Endometrial microvascular endothelial cells (primary cell): Measurements from ENCODE around the gene TAS2R38. TPM values are rescaled to one million over a fixed set of nuclear protein-coding genes. Genes with fewer than 3 reads are reported as not detected.

ENCODE experiments used
- in situ Hi-C: cut with HindIII; loops from 2 replicates; pipeline ENCODE4 v1.10.0; 2017; ENCODE audit warnings: low sequenced_read_pairs, low pct_unique_long_range_greater_than_20kb; ENCODE audit errors: inconsistent ontology term
- total RNA-seq: library from RNA; depleted of rRNA; stranded (reverse); fragments of >200 nt; gene quantifications from one replicate; pipeline ENCODE4 v1.2.3, GENCODE V29; 2015; ENCODE audit errors: inconsistent ontology term

TAS2R38 gene
- total RNA-seq, 1 donor from 2014 or later = not detected

DNA sequence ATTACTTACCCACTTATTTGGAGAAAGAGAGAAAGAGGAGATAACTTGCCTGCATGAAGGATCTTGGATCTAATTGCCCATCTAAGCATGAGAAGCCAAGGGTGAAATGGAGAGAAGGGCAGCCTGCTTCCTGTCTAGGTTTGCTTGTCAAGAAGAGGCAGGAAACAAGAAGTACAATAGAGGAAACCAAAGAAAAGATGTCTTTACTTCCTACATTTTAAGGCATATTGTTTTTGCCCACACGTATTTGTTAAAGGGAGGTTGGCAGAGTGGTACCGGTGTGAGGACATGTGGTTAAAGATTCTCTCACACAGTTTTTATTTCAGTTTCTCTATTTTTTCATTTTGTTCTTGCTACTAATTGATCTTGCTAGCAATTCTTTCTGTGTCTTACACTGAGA lies 6.0 kb upstream of the TAS2R38 start:
- in situ Hi-C loops = no loop called here

- in situ Hi-C loops = no loop called here
Observed at GRCh38 chr7:141978351-141978750, 4.8 kb upstream of the TAS2R38 start.

- in situ Hi-C loops = no loop called here
Observed at GRCh38 chr7:141976524-141977245, 3.1 kb upstream of the TAS2R38 start.

DNA sequence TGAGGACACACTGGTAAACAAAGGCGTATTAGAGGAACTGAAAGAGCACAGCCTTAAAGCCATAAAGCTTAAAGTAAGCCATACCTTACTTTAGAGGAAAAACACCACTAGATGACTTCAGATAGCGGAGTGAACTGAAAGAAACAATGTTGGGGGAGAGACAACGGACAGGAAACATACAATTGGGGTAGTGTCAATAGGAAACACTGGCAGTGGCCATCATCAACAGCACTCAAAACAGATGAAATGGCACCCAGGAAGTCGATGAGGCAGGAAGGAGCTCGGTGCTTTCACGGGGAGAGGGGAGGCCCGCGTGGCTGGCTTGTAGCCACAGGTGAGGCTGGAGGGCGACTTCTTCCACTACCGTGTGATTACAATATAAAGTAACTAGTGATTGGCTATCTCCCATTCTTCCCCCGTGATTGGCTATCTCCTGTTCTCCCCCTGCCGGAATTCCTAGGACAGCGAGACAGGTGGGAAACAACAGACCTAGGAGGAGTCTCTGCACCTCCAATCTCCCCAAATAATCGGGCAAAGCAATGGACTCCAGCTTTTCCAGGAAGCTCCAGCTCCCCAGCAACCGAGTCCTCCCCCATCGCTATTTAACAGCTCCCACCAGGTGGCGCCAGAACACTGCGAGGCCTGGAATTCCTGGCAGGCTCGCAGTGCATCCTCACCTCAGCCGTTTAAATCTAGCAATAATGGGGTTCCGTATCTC lies 2.4 kb upstream of the TAS2R38 start:
- in situ Hi-C loops = no loop called here

DNA sequence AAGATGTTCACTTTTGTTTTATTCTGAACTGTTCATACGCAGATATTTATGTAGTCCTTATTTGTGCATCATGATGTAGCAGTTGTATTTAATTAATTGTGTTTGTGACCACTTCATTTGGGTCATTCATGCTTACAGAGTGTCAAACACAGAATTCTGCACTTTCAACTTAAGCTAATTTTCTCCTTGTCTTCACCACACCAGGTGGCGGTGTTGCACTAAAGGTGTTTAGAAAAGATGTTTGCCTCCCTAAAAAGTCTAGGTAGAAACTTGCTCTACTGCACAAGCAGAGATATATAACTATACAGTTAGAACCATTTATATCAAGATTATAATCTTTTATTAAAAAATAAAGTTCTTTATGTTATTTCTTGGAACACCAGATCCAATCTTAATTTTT lies 1.3 kb upstream of the TAS2R38 start:
- in situ Hi-C loops = no loop called here

- in situ Hi-C loops = no loop called here
Observed at GRCh38 chr7:141960687-141961422, 12.7 kb downstream of the TAS2R38 start.

DNA sequence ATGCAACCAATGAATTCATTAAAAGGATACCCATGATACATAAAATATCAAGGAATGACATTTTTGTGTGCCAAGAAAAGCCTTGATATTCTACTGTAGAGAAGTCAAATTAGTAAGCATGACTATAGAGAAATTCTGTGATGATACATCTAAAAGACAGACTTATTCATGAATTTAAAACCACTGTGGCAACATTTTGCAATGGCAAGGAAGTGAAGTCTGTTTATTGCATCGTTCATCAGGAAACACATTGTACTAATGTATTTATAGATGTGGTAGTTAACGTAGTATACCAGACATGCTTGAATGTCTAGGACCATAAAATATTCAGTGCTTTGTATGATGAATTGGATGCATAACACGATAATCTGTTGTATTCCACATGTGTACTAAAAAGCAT lies 17.5 kb downstream of the TAS2R38 start:
- in situ Hi-C loops = no loop called here

DNA sequence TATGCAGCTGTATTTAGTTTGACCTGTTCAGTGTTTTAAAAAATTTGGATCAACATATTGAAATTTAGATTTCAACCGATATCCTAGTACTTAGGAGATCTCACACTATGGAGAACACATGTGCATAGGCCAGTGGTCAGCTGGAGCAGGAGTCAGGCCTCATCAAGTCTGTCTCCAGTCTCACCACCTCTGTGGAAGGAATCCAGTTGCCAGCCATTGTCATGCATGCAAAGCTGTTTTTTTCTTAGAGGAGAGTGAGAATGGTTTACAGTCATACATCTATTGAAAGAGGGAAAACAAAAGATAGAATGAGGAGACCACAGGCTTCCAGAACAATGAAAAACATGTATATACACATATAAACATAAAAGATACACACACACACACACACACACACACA lies 19.2 kb downstream of the TAS2R38 start:
- in situ Hi-C loops = no loop called here

DNA sequence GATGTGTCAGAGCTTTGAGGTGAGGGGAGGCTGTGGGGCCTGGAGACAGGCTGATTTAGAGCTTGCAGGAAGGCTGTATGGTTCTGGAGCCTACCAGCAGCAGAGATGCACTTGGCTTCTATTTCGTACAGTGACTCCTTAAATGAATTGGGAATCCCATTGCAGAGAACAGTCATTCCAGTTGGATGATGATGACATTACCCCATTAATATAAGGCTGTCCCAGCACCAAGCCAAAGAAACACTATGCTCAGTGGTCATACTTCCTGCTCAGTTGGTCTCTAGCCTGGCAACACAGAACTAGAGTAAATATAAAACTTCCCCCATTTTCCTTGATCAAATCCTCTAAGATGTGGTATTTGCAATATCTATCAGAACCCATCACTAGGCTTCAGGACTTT lies 21.1 kb downstream of the TAS2R38 start:
- in situ Hi-C loops = no loop called here

DNA sequence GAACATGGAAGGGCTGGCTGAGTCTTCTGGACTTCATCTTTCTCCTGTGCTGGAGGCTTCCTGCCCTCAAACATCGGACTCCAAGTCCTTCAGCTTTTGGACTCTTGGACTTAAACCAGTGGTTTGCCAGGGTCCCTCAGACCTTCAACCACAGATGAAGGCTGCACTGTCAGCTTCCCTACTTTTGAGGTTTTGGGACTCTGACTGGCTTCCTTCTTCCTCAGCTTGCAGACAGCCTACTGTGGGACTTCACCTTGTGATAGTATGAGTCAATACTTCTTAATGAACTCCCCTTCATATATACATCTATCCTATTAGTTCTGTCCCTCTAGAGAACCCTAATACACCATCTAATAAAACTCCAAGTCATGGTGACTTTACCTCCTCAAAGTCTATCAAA lies 22.8 kb downstream of the TAS2R38 start:
- in situ Hi-C loops = no loop called here

DNA sequence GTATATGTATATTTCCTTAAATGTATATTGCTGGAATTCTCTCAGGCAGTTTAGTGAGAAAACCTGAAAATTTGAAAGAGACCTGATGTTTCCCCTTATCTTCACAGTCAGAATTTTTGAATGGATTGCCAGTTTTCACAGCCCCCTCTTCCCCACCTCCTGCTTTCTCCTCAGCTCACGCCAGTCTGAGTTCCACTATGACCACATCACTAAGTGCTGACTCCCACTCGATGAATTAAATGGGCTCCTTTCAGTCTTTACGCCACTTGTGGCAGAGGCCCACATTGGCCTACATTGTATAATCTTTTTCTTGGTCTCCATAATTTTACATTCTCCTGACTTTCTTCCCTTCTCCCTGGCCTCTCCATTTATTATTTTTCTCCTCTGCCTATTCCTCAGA lies 23.7 kb downstream of the TAS2R38 start:
- in situ Hi-C loops = no loop called here

- in situ Hi-C loops = no loop called here
Observed at GRCh38 chr7:141949451-141949850, 24.1 kb downstream of the TAS2R38 start.

- in situ Hi-C loops = no loop called here
Observed at GRCh38 chr7:141949021-141949420, 24.6 kb downstream of the TAS2R38 start.

- in situ Hi-C loops = no loop called here
Observed at GRCh38 chr7:141946796-141947195, 26.8 kb downstream of the TAS2R38 start, which contains the start of gene CLEC5A. Gene CLEC5A, minus strand, starts transcription at chr7:141946974. Its CDS starts 682 bp downstream, at chr7:141946292.

DNA sequence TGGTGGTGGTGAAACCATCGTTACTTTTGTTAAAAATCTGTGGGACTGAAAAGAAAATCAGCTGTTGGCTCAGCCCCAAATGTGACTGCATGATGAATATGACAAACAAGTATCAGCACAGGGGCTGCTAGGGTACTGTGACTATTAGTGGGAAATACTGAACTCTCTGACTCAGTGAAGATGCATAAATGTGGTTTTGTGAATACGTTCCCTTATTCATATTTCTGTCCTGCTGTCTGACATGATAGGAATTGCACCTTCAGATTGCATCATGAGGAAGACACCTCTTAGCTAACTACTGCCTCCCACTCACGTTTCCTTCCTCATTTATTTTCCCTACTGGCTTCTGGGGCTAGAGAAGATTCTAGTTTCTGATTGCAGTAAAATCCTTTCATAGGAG lies 28.2 kb downstream of the TAS2R38 start:
- in situ Hi-C loops = no loop called here

DNA sequence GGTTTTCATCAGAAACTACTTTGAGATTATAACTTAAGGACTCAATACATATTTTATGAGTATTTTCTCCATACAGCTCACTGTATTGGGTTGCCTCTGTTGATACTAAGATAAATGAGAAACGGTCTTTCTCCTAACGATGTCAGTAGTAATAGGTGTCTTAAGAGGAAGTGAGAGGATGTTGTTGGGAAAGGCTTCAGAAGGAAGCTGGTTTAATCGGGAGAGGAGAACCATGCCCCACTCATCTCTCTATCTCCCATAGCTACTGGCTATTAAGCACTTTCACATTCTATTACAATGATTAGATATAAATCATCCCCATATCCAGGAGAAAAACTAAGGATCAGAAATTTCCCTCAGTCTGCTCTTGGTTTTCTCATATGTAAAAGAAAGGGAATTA lies 28.8 kb downstream of the TAS2R38 start:
- in situ Hi-C loops = no loop called here

- in situ Hi-C loops = no loop called here
Observed at GRCh38 chr7:141943846-141944245, 29.7 kb downstream of the TAS2R38 start.

DNA sequence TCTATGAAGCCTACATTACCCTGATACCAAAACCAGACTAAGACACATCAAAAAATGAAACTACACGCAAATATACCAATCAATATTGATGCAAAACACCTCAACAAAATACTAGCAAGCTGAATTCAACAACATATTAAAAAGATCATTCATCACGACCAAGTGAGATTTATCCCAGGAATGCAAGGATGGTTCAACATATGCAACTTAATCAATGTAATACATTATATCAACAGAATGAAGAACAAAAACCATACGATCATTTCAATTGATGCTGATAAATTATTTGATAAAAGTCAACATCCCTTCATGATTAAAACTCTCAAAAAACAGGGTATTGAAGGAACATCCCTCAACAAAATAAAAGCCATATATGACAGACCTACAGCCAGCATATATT lies 32.5 kb downstream of the TAS2R38 start:
- in situ Hi-C loops = no loop called here

- in situ Hi-C loops = no loop called here
Observed at GRCh38 chr7:141930211-141930610, 43.4 kb downstream of the TAS2R38 start.

DNA sequence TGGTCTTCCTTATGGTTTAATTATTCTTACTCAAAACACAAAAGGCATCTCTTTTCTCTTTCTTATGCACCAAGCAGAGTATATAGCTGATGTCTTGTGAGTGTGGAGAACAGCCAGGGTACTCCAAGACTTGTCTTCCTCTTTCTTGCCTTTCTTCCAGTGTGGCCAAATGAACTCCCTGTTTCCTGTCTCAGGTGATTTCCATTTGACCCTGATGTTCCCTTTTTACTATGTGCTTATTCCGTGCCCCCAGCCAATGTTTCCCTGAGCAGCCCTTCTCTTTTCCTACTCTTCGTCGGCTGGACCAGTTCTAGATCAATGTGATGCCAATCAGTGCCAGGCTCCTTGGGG lies 44.8 kb downstream of the TAS2R38 start:
- in situ Hi-C loops = no loop called here
